Measurements from ENCODE around the gene PCK1.
"Not testable (repeated sequence)": the region's sequence is repeated elsewhere in the genome, so short reads cannot be mapped to it uniquely, and the experiment has no call there.

The PCK1 gene

GRCh38 chr20:57560554-57561355 is at the start of gene PCK1:
Gene PCK1 (plus strand): TSS chr20:57561110. CDS start chr20:57561412, 302 bp downstream.
- DNase-seq (ENCODE audit: low read depth in 2 of 2) = no peak

GRCh38 chr20:57511709-57512108 is 49.2 kb upstream of the PCK1 start:
- not testable (repeated sequence) for DNase-seq (ENCODE audit: low read depth in 2 of 2)

GRCh38 chr20:57512432-57512831 is 48.5 kb upstream of the PCK1 start:
- DNase-seq (ENCODE audit: low read depth in 2 of 2) = no peak

GRCh38 chr20:57513199-57513598 is 47.7 kb upstream of the PCK1 start:
- no peak for DNase-seq (ENCODE audit: low read depth in 2 of 2)

- peak; percentile 13 to 29 for DNase-seq (ENCODE audit: low read depth in 2 of 2)
Measured at GRCh38 chr20:57514273-57514751, 46.6 kb upstream of the PCK1 start.

GRCh38 chr20:57517904-57518303 is 43.0 kb upstream of the PCK1 start:
- no peak for DNase-seq (ENCODE audit: low read depth in 2 of 2)

GRCh38 chr20:57522380-57523140 is 38.4 kb upstream of the PCK1 start:
- DNase-seq (ENCODE audit: low read depth in 2 of 2) = no peak

- DNase-seq (ENCODE audit: low read depth in 2 of 2) = no peak
Measured at GRCh38 chr20:57523782-57524181, 37.1 kb upstream of the PCK1 start.

- no peak for DNase-seq (ENCODE audit: low read depth in 2 of 2)
Measured at GRCh38 chr20:57524511-57525176, 36.3 kb upstream of the PCK1 start, which contains the start of gene CTCFL. Gene CTCFL (minus strand): TSS chr20:57525140. CDS start chr20:57524205, 935 bp downstream.

- no peak for DNase-seq (ENCODE audit: low read depth in 2 of 2)
Measured at GRCh38 chr20:57525328-57526086, 35.4 kb upstream of the PCK1 start.

GRCh38 chr20:57526087-57526884 is 34.6 kb upstream of the PCK1 start:
- no peak for DNase-seq (ENCODE audit: low read depth in 2 of 2)

- DNase-seq (ENCODE audit: low read depth in 2 of 2) = no peak
Measured at GRCh38 chr20:57526885-57527460, 33.9 kb upstream of the PCK1 start.

GRCh38 chr20:57527728-57528127 is 33.2 kb upstream of the PCK1 start:
- DNase-seq (ENCODE audit: low read depth in 2 of 2) = no peak

- no peak for DNase-seq (ENCODE audit: low read depth in 2 of 2)
Measured at GRCh38 chr20:57528148-57528547, 32.8 kb upstream of the PCK1 start.

- DNase-seq (ENCODE audit: low read depth in 2 of 2) = no peak
Measured at GRCh38 chr20:57529160-57529585, 31.7 kb upstream of the PCK1 start.

- no peak for DNase-seq (ENCODE audit: low read depth in 2 of 2)
Measured at GRCh38 chr20:57529810-57530209, 31.1 kb upstream of the PCK1 start.

- no peak for DNase-seq (ENCODE audit: low read depth in 2 of 2)
Measured at GRCh38 chr20:57530327-57530981, 30.5 kb upstream of the PCK1 start.

- no peak for DNase-seq (ENCODE audit: low read depth in 2 of 2)
Measured at GRCh38 chr20:57532104-57532503, 28.8 kb upstream of the PCK1 start.

- no peak for DNase-seq (ENCODE audit: low read depth in 2 of 2)
Measured at GRCh38 chr20:57535297-57535696, 25.6 kb upstream of the PCK1 start.

All from fibroblast of skin of left quadriceps (primary cell).